ENCODE results near the gene KIAA1614.
A peak's percentile ranks its signal among the peaks of the same experiment; 100 is the strongest.

Gene KIAA1614

DNA sequence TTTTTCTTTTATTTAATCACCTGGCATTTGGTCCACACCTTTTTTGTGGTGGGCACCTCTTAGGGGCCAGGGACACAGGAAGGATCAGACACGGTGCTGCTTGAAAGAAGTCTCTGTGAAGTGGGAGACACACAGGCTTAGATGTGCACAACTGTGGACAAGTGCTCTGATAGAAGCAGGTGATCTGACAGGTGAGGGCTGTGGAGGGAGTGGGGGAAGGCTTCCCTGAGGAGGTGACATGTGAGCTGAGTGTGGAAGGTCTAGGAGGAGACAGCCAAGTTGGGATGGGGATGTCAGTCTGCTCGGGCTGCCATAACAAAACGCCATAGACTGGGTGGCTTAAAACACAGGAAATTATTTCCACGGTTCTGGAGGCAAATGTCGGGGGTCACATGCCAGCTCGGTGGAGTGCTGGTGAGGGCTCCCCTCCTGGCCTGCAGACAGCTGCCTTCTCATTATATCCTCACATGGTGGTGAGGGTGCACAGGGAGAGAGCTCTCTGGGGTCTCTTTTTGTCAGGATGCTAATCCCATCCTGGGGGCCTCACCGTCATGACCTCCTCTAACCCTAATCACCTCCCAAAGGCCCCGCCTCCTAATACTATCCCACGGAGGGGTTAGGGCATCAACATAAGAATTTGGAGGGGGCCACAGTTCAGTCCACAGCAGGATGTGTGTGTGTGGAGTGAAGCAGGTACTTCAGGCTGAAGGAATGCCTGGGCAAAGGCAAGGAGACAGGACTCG is 5.2 kb upstream of the KIAA1614 start:
- DNase-seq, result no peak

- DNase-seq, result no peak
Measured at GRCh38 chr1:180908074-180908765, 4.5 kb upstream of the KIAA1614 start.

DNA sequence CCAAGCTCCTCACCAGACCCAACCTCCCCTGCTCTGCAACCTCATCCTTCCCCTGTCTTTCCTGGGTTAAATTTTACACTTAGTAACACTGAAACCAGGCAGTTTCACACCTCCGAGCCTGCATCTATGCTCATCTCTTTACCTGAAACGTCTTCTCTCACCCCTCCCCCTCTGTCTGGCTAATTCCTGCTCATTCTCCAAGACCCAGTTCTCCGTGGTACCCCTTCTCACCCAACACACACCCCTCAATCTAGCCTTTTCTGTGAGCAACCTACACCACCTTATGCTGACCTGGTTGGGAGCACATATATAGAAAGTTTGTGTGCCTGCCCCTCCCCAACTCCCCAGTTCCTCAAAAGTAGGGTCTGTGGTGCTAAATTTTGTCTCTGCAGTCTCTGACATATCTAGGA is 3.7 kb upstream of the KIAA1614 start:
- no peak for DNase-seq

DNA sequence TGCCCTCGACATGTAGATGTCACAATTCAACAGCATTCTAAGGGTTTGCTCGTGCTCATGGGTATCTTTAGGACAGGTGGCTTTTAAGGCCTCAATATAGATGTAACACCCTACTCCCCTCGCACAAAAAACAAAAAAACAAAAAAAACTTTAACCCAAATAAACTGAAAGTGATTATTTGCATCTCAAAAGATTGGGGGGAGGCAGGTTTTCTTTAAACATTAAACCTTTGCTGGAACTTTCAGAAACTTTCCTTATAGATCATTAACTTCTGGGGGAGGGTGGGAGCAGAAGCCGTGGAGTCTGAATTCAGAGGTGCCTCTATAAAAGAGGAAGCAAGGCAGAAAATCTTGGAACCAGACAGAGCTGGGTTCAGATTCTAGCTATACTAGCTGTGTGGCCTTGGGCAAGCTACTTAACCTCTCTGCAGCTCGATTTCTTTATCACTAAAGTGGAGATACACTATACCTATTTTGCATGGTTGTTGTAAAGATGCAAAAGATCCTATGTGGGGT is 3.2 kb upstream of the KIAA1614 start:
- no peak for DNase-seq

GRCh38 chr1:180911640-180912191 is 981 bp upstream of the KIAA1614 start:
- peak; percentile 13 for DNase-seq

DNA sequence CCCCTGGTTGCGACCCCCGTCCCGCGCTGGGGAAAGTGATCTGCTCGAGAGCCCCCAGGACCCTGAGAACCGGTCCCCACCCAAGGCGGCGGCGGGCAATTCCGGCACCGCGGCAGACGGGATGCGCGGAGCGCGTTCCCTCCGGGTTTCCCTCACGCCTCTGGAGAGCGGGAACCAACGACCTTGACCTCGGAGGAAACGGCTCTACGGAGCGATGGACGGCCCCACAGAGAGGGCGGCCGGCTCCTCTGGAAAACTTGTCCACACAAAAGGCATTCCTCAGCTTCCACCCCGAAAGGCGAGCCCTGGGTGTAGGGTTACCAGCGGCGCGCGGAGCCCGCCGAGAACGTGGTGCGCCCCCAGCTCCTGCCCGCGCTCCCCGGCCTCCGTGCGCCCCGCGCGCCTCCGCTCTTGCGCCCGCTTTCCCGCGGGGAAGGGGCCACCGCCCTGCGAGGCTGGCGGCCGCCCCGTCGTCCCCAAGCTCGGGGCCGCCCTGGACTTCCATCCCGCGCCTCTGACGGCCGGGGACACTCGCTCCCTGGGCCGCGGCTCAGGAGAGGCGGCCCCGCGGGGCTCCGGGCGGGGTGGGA is 391 bp upstream of the KIAA1614 start:
- DNase-seq, result no peak

DNA sequence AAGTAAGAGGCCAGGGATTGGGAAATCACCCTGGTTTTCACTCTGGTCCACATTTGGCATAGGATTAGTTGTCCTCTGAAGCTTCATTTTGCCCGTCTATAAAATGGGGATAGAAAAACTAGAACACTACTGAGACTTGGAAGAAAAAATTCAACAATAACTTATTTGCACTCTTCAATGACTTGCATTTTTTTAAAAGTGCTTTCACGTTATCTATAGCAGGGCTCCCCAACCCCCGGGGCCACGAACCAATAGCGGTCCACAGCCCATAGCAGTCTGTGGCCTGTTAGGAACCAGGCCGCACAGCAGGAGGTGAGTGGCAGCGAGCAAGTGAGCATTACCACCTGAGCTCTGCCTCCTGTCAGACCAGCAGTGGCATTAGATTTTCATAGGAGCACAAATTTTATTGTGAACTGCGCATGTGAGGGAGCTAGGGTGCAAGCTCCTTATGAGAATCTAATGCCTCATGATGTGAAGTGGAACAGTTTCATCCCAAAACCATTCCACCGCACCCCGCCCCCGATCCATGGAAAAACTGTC is 2.8 kb downstream of the KIAA1614 start:
- no peak for DNase-seq

DNA sequence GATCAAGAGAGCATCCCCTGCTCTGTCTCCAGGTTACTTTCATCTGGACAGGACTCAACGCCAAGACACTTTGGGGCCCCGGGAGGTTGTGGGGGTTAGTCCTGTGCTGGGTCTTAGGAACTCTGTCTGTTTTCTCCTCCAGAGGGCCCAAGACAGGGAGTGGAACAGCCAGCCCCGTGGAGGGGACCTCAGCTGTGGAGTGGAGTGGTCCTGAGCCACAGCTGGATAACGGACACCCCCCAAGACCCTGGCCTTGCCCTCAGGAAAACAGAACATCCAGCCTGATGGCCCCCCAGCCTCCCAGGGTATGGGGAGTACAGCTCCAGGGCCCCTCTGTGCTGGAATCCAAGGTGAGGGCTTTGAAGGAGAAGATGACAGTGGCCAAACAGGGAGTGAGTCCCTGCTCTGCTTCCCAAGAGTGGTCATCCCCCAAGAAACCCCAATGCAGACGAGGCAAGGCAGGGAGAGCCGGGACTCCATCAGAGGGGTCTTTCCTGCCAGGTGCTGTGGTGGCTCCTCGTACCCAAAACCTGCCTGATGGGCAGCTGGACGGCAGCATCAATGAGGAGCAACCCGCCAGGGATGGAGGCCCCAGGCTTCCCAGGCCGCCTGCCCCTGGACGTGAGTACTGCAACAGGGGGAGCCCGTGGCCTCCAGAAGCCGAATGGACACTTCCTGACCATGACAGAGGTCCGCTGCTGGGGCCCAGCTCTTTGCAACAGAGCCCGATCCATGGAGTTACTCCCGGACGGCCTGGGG is 3.5 kb downstream of the KIAA1614 start:
- no peak for DNase-seq

- no peak for DNase-seq
Measured at GRCh38 chr1:180916771-180917170, 4.1 kb downstream of the KIAA1614 start.

GRCh38 chr1:180917306-180918065 is 4.8 kb downstream of the KIAA1614 start:
- DNase-seq, result peak; percentile 19

GRCh38 chr1:180918519-180918918 is 5.8 kb downstream of the KIAA1614 start:
- DNase-seq, result no peak

DNA sequence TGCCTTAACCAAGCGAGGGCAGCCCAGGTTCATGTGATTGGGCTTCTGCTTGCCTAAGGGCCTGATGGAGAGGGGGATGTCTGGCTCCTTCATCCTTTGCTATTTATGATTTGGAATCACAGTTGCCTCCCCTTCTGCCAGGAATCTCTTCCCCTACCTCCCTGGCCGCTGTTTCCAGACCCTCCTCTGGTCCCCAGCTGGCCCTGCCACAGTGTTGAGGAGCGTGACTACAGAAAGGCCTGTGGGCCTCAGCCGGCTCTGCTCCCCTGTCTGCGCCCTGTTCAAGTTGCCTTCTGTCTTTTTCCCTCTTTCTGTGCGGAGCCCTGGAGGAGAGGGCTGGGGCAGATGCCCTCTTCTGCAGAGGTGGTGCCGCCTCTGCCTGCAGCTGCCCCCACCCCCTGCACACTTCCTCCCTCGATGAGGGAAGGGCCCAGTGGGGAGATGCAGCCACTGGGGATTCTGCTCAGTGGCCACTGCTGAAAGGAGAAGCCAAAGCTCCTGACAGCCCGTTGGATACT is 6.5 kb downstream of the KIAA1614 start:
- DNase-seq, result no peak

- DNase-seq, result no peak
Measured at GRCh38 chr1:180920193-180920592, 7.5 kb downstream of the KIAA1614 start.

DNA sequence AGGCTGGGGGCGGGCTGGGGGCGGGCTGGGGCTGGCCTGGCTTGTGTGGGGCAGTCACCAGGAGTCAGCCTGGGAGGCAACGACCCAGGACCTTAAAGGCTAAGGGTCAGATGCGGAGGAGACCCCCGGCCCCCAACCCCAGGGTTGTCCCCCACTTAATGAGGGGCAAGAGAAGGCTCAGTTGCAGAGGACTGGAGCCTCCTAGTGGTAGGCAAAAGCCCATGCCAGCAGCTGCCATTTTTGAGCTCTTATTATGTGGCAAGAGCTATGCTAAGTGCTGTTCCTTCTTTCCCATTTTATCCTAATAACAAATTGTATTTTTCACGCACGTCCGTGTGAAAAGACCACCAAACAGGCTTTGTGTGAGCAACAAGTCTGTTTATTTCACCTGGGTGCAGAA is 8.0 kb downstream of the KIAA1614 start:
- DNase-seq, result peak; percentile 19

DNA sequence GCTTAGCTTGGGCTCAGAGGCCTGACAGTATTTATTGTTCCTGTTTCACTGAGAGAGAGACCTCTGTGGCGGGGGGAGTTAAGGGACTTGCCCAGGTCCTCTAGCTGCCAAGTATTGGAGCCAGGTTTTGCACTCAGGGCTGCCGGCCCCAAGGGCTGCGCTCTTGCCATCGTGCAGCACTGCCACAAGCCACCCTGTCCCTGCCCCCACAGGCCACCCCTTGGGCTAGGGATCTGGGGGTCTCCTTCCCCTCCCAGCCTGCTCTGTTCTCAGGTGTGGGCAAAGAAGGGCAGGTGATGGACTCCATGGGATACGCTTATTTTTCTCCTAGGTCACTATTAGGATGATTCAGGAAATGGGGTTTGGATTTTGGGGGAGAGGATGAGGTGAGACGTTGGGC is 8.7 kb downstream of the KIAA1614 start:
- no peak for DNase-seq

- DNase-seq, result no peak
Measured at GRCh38 chr1:180921891-180922630, 9.4 kb downstream of the KIAA1614 start.

DNA sequence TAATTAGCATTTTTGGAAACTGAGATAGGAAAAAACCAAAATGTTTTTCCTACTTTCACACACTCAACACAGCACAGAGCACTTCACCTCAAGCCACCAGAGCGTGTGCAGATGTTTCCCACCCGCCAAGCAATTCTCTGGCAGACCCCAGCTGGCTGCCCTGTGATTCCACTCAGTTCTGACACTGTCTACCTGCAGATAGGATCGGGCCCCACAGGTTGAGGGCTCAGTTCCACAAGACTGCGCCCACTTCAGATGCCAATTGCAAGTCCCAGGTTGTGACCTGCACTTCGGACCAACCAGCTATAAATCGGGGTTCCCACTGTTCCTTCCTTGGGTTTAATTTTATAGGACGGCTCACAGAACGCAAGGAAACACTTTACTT is 9.9 kb downstream of the KIAA1614 start:
- no peak for DNase-seq

GRCh38 chr1:180923021-180923841 is 10.5 kb downstream of the KIAA1614 start:
- DNase-seq, result peak; percentile 58

- peak; percentile 76 for DNase-seq
Measured at GRCh38 chr1:180923887-180924286, 11.2 kb downstream of the KIAA1614 start.

DNA sequence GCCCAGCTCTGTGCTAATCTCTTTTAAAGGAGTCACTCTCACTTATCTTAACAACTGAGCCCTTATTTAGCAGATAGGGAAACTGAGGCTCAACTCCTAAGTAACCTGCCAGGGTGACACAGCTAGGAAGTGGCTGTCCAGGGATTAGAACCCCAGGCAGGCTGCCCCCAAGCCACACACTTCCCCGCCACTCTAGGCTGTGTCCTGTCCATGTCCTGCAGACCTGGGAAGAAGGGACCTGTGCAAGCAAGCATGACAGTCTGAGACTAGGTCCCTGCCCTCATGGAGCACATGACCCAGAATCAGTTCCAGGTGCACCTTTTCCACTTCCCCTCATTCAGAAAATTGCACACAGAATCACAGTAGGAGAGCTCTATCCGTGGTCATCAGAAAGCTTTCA is 12.2 kb downstream of the KIAA1614 start:
- DNase-seq, result no peak

All from hematopoietic multipotent progenitor cell treated with erythropoietin and hydrocortisone succinate and interleukin-3 and kit ligand, for 6 days (in vitro differentiated cells).